H9 (cell line): ENCODE results near the gene DHPS. TPM values are rescaled to one million over a fixed set of nuclear protein-coding genes. Genes with fewer than 3 reads are reported as not detected.
"Not testable (repeated sequence)": the region's sequence is repeated elsewhere in the genome, so short reads cannot be mapped to it uniquely, and the experiment has no call there.

Experiments
- DNase-seq: peaks from one replicate; pipeline ENCODE4 v3.0.0-alpha.2; 2017
- H2AFZ ChIP-seq: one replicate; pipeline ENCODE4 v1.6.1; 2013; ENCODE audit warnings: mild to moderate bottlenecking, low read length, control low read depth, moderate library complexity
- H2AK5ac ChIP-seq: 2 replicates; pipeline ENCODE4 v1.6.1; 2013; ENCODE audit warnings: low read length, control low read depth, mixed read lengths; ENCODE audit not compliant: insufficient read length
- H2BK120ac ChIP-seq: one replicate; pipeline ENCODE4 v1.6.1; 2013; ENCODE audit warnings: low read depth, mild to moderate bottlenecking, low read length, control low read depth, inconsistent platforms; ENCODE audit not compliant: poor library complexity, severe bottlenecking
- H2BK12ac ChIP-seq: 2 replicates; pipeline ENCODE4 v1.6.1; 2013; ENCODE audit warnings: low read length, control low read depth, mixed read lengths, low read depth; ENCODE audit not compliant: insufficient read length
- H2BK15ac ChIP-seq: 2 replicates; pipeline ENCODE4 v1.6.1; 2013; ENCODE audit warnings: low read depth, low read length, control low read depth
- H2BK20ac ChIP-seq: one replicate; pipeline ENCODE4 v1.6.1; 2013; ENCODE audit warnings: low read depth, mild to moderate bottlenecking, low read length, control low read depth, inconsistent platforms; ENCODE audit not compliant: poor library complexity, severe bottlenecking
- H2BK5ac ChIP-seq: 2 replicates; pipeline ENCODE4 v1.6.1; 2013; ENCODE audit warnings: low read length, control low read depth, mixed read lengths; ENCODE audit not compliant: insufficient read length
- H3K14ac ChIP-seq: 2 replicates; pipeline ENCODE4 v1.6.1; 2013; ENCODE audit warnings: low read length, control low read depth; ENCODE audit not compliant: insufficient read depth
- H3K18ac ChIP-seq: 2 replicates; pipeline ENCODE4 v1.6.1; 2013; ENCODE audit warnings: low read depth, mild to moderate bottlenecking, mixed read lengths, low read length, control low read depth; ENCODE audit not compliant: insufficient read length
- H3K23ac ChIP-seq: 2 replicates; pipeline ENCODE4 v1.6.1; 2013; ENCODE audit warnings: low read length, control low read depth, mixed read lengths, low read depth; ENCODE audit not compliant: insufficient read length
- H3K23me2 ChIP-seq: 2 replicates; pipeline ENCODE4 v1.6.1; 2013; ENCODE audit warnings: low read depth, mild to moderate bottlenecking, mixed read lengths, low read length, control low read depth; ENCODE audit not compliant: insufficient read length, poor library complexity, severe bottlenecking
- H3K27ac ChIP-seq: 2 replicates; pipeline ENCODE4 v1.5.1; 2013; ENCODE audit warnings: low read length, control low read depth, mixed read lengths, low read depth; ENCODE audit not compliant: insufficient read length
- H3K27me3 ChIP-seq: 2 replicates; pipeline ENCODE4 v1.6.1; 2013; ENCODE audit warnings: low read length, control low read depth, inconsistent platforms; ENCODE audit not compliant: insufficient read depth
- H3K4ac ChIP-seq: 2 replicates; pipeline ENCODE4 v1.6.1; 2013; ENCODE audit warnings: low read depth, mild to moderate bottlenecking, control low read depth, inconsistent platforms, low read length, moderate library complexity
- H3K4me1 ChIP-seq: 2 replicates; pipeline ENCODE4 v1.6.1; 2013; ENCODE audit warnings: low read length, control low read depth, inconsistent platforms; ENCODE audit not compliant: insufficient read depth
- H3K4me2 ChIP-seq: 2 replicates; pipeline ENCODE4 v1.6.1; 2013; ENCODE audit warnings: low read length, control low read depth, mixed read lengths; ENCODE audit not compliant: insufficient read length, insufficient read depth
- H3K56ac ChIP-seq: 2 replicates; pipeline ENCODE4 v1.6.1; 2013; ENCODE audit warnings: low read depth, mild to moderate bottlenecking, mixed read lengths, low read length, control low read depth; ENCODE audit not compliant: insufficient read length
- H3K79me1 ChIP-seq: 2 replicates; pipeline ENCODE4 v1.6.1; 2013; ENCODE audit warnings: low read depth, mild to moderate bottlenecking, moderate library complexity, low read length, control low read depth, inconsistent platforms; ENCODE audit not compliant: insufficient read depth, poor library complexity, severe bottlenecking
- H3K79me2 ChIP-seq: 2 replicates; pipeline ENCODE4 v1.6.1; 2013; ENCODE audit warnings: low read length, control low read depth, inconsistent platforms; ENCODE audit not compliant: insufficient read depth
- H3K9ac ChIP-seq: 2 replicates; pipeline ENCODE4 v1.6.1; 2013; ENCODE audit warnings: low read length, control low read depth, mixed read lengths; ENCODE audit not compliant: insufficient read length; ENCODE audit errors: extremely low read depth
- H3K9me3 ChIP-seq: one replicate; pipeline ENCODE4 v1.6.1; 2013; ENCODE audit warnings: low read depth, low read length, inconsistent platforms; ENCODE audit not compliant: control insufficient read depth
- H3T11ph ChIP-seq: one replicate; pipeline ENCODE4 v1.6.1; 2013; ENCODE audit warnings: mild to moderate bottlenecking, low read length, control low read depth, inconsistent platforms
- H4K20me1 ChIP-seq: one replicate; pipeline ENCODE4 v1.6.1; 2013; ENCODE audit not compliant: control insufficient read depth, insufficient read length, insufficient read depth
- H4K5ac ChIP-seq: 2 replicates; pipeline ENCODE4 v1.6.1; 2013; ENCODE audit warnings: low read depth, mild to moderate bottlenecking, mixed read lengths, low read length, control low read depth; ENCODE audit not compliant: insufficient read length
- H4K8ac ChIP-seq: replicated peaks from 2 replicates; pipeline ENCODE4 v1.6.1; 2013; ENCODE audit warnings: low read length, control low read depth, mixed read lengths, low read depth; ENCODE audit not compliant: insufficient read length
- H4K91ac ChIP-seq: 2 replicates; pipeline ENCODE4 v1.6.1; 2013; ENCODE audit warnings: low read depth, mild to moderate bottlenecking, moderate library complexity, mixed read lengths, low read length, control low read depth; ENCODE audit not compliant: insufficient read length
- H3K27ac Mint-ChIP-seq, 3 experiments: 2 replicates in 2 of 3; 3 replicates in 1 of 3; pipeline ENCODE4 v1.8.0; 2020 to 2021; ENCODE audit warnings: mixed read lengths in 3 of 3, mild to moderate bottlenecking in 1 of 3, moderate library complexity in 1 of 3
- H3K27me3 Mint-ChIP-seq: 2 replicates; pipeline ENCODE4 v1.8.0; 2021; ENCODE audit warnings: low read depth, mild to moderate bottlenecking, moderate library complexity, mixed read lengths
- H3K36me3 Mint-ChIP-seq, 3 experiments: 2 replicates in 2 of 3; 3 replicates in 1 of 3; pipeline ENCODE4 v1.8.0; 2020 to 2021; ENCODE audit warnings: low read depth in 3 of 3, mixed read lengths in 3 of 3; ENCODE audit not compliant: insufficient read depth in 1 of 3
- H3K4me1 Mint-ChIP-seq, 2 experiments: 2 replicates each; pipeline ENCODE4 v1.8.0; 2020; ENCODE audit warnings: mixed read lengths in 2 of 2
- H3K4me3 Mint-ChIP-seq, 2 experiments: 2 replicates in 1 of 2; 3 replicates in 1 of 2; pipeline ENCODE4 v1.8.0; 2020 to 2021; ENCODE audit warnings: mild to moderate bottlenecking in 2 of 2, mixed read lengths in 2 of 2, moderate library complexity in 1 of 2
- H3K9me3 Mint-ChIP-seq, 2 experiments: 2 replicates in 1 of 2; 3 replicates in 1 of 2; pipeline ENCODE4 v1.8.0; 2020; ENCODE audit warnings: mild to moderate bottlenecking in 2 of 2, mixed read lengths in 2 of 2, moderate library complexity in 1 of 2
- WGBS: extraction: QIAGEN DNeasy Blood & Tissue Kit; methylation state at CpG from one replicate; pipeline ENCODE4 v1.1.7; 2013; ENCODE audit warnings: missing lambda C conversion rate, low lambda C conversion rate, mixed read lengths; ENCODE audit not compliant: insufficient read length; ENCODE audit errors: extremely low coverage; 5-methylcytosine and 5-hydroxymethylcytosine counted together
- total RNA-seq: library from RNA; stranded (reverse); gene quantifications from 2 replicates; pipeline ENCODE4 v1.2.1, GENCODE V29; 2021
- TF ChIP-seq, protein P1 (sequence below): fragments of 200-600 bp; sonication (generic); conservative IDR thresholded peaks from 3 replicates; pipeline ENCODE4 v1.8.0; 2021; ENCODE audit warnings: antibody characterized with exemption, mild to moderate bottlenecking

DHPS gene
- total RNA-seq, 1 experiment from 2014 or later, result 94.9 TPM

DNA sequence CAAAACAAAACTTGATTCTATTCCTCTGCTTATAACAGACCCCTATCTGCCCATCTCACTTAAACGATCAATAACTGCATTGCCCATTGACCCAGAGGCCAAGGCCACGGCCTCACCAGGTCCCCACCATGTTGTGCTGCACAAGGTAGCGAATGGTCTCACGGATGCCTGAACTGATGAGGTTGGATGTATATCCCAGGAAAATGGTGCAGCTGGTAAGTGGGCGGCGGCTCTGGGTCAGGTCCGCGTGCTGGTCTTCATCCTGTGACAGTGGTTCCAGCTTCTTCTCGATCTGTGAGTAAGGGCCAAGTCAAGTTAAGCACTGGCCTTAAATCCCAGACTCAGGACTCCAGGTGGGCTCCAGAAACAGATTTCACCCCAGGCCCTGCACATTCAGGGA is 1.6 kb downstream of the DHPS start:
- no peak overlapping the region for H3K27ac ChIP-seq
- no peak overlapping the region for H2BK15ac ChIP-seq
- H3K4me1 ChIP-seq, result no peaks in the 10 kb centered on the region
- H2BK12ac ChIP-seq, result no peak overlapping the region
- no peak overlapping the region for H4K5ac ChIP-seq
- H3K4me2 ChIP-seq, result no peak overlapping the region
- Mint-ChIP-seq H3K9me3 (peaks cover 0 to 2% of the 10 kb centered on the region in 2 experiments; a peak in 1 of 5 replicates), H3K36me3 (peaks cover 21 to 54% (median 43%) of the 10 kb centered on the region in 3 experiments), H3K4me3 (peak overlapping the region; percentile 93 to 97), H3K4me1 (peaks cover 2 to 16% of the 10 kb centered on the region in 2 experiments; a peak in 3 of 4 replicates), H3K27me3 (no peaks in the 10 kb centered on the region; the same call in 1 of the 2 replicates), H3K27ac (no peak overlapping the region; a peak in 1 of 7 replicates)
- no peaks in the 10 kb centered on the region for H3K27me3 ChIP-seq
- no peaks in the 10 kb centered on the region for H3K9me3 ChIP-seq
- no peak overlapping the region for H3K56ac ChIP-seq
- no peak for DNase-seq
- no peak overlapping the region for H2BK20ac ChIP-seq
- H3K23me2 ChIP-seq, result no peaks in the 10 kb centered on the region
- no peak overlapping the region for H3K18ac ChIP-seq
- no peak overlapping the region for H2BK5ac ChIP-seq
- H3K79me1 ChIP-seq, result no peaks in the 10 kb centered on the region
- H4K91ac ChIP-seq, result no peak overlapping the region
- H3K4ac ChIP-seq, result no peak overlapping the region
- H4K20me1 ChIP-seq, result no peaks in the 10 kb centered on the region
- H3K79me2 ChIP-seq, result no peaks in the 10 kb centered on the region
- no peak overlapping the region for H3T11ph ChIP-seq
- H2AK5ac ChIP-seq, result no peak overlapping the region
- no peak overlapping the region for H2BK120ac ChIP-seq
- no CpG with 5 or more reads among the region's 9 CpGs for whole genome bisulfite sequencing
- H3K9ac ChIP-seq, result no peak overlapping the region
- TF ChIP-seq, protein P1, sequence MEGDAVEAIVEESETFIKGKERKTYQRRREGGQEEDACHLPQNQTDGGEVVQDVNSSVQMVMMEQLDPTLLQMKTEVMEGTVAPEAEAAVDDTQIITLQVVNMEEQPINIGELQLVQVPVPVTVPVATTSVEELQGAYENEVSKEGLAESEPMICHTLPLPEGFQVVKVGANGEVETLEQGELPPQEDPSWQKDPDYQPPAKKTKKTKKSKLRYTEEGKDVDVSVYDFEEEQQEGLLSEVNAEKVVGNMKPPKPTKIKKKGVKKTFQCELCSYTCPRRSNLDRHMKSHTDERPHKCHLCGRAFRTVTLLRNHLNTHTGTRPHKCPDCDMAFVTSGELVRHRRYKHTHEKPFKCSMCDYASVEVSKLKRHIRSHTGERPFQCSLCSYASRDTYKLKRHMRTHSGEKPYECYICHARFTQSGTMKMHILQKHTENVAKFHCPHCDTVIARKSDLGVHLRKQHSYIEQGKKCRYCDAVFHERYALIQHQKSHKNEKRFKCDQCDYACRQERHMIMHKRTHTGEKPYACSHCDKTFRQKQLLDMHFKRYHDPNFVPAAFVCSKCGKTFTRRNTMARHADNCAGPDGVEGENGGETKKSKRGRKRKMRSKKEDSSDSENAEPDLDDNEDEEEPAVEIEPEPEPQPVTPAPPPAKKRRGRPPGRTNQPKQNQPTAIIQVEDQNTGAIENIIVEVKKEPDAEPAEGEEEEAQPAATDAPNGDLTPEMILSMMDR, result no peak
- no peak overlapping the region for H3K14ac ChIP-seq
- no peak overlapping the region for H4K8ac ChIP-seq
- H3K23ac ChIP-seq, result no peak overlapping the region
- no peak overlapping the region for H2AFZ ChIP-seq

DNA sequence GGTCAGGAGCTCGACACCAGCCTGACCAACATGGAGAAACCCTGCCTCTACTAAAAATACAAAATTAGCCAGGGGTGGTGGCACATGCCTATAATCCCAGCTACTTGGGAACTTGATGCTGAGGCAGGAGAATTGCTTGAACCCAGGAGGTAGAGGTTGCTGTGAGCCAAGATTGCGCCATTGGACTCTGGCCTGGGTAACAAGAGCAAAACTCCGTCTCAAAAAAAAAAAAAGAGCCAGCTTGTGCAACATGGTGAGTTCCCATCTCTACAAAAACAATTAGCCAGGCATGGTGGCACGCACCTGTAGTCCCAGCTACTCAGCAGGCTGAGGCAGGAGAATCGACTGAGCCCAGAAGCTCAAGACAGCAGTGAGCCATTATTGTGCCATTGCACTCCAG is 3.6 kb downstream of the DHPS start:
- not testable (repeated sequence) for H3K4me1 ChIP-seq, H2BK12ac ChIP-seq, H2BK15ac ChIP-seq, H3K23me2 ChIP-seq, H3K79me2 ChIP-seq, H4K8ac ChIP-seq, DNase-seq, H3T11ph ChIP-seq, H3K4me3 Mint-ChIP-seq, H3K9ac ChIP-seq, H3K23ac ChIP-seq, H4K5ac ChIP-seq, H3K4me2 ChIP-seq, H2AK5ac ChIP-seq, H3K27ac ChIP-seq, H3K79me1 ChIP-seq, H3K9me3 Mint-ChIP-seq, H2BK20ac ChIP-seq, H3K27me3 ChIP-seq, H3K18ac ChIP-seq, H3K27me3 Mint-ChIP-seq, H3K9me3 ChIP-seq, H2BK5ac ChIP-seq, H3K27ac Mint-ChIP-seq, H2BK120ac ChIP-seq, H4K20me1 ChIP-seq, H3K4ac ChIP-seq, H2AFZ ChIP-seq, H4K91ac ChIP-seq, H3K56ac ChIP-seq, H3K14ac ChIP-seq
- no CpG with 5 or more reads among the region's 5 CpGs for WGBS
- Mint-ChIP-seq H3K36me3 (peaks cover 33 to 74% (median 59%) of the 10 kb centered on the region in 3 experiments), H3K4me1 (peaks cover 2 to 16% of the 10 kb centered on the region in 2 experiments; a peak in 3 of 4 replicates)
